Upper lobe of right lung (tissue), 1 donor: ENCODE measurements around the gene AUH. TPM values are rescaled to one million over a fixed set of nuclear protein-coding genes. Genes with fewer than 3 reads are reported as not detected.

Source experiments
- ATAC-seq: fragments of 200-7000 bp; cut with Tn5 transposase; one replicate; pipeline ENCODE4 v1.9.1; 2020; ENCODE audit warnings: mild to moderate bottlenecking, moderate library complexity
- DNase-seq: peaks from one replicate; pipeline ENCODE4 v3.0.0-alpha.2; 2020
- H3K27ac ChIP-seq: fragments of 200-600 bp; one replicate; pipeline ENCODE4 v1.8.0; 2022
- H3K27me3 ChIP-seq: fragments of 200-600 bp; one replicate; pipeline ENCODE4 v1.8.0; 2022; ENCODE audit warnings: mild to moderate bottlenecking
- H3K36me3 ChIP-seq: fragments of 200-600 bp; one replicate; pipeline ENCODE4 v1.8.0; 2022
- H3K4me1 ChIP-seq: fragments of 200-600 bp; one replicate; pipeline ENCODE4 v1.8.0; 2022
- H3K4me3 ChIP-seq: fragments of 200-600 bp; one replicate; pipeline ENCODE4 v1.8.0; 2022; ENCODE audit warnings: mild to moderate bottlenecking
- H3K9me3 ChIP-seq: fragments of 200-600 bp; one replicate; pipeline ENCODE4 v1.8.0; 2022
- CTCF ChIP-seq: fragments of 200-600 bp; IDR thresholded peaks from one replicate; pipeline ENCODE4 v1.8.0; 2022; ENCODE audit warnings: antibody characterized with exemption
- intact Hi-C: fragments of 100-400 bp; cut with DNase I; formaldehyde crosslinking; loops from one replicate; pipeline ENCODE4 v1.11.0; 2022
- total RNA-seq: library from RNA; stranded (reverse); fragmentation: NEBNext Ultra II Directional; extraction: Animal tissue kit (Norgen Biotek cat#: 25700); gene quantifications from one replicate; pipeline ENCODE4 v1.2.1, GENCODE V29; 2021
- donor health status: DM: no; HTN: yes; CAD: no; lungs with severe emphysema.

AUH gene
- total RNA-seq, 1 donor from 2014 or later = 18.6 TPM

- no peak for ATAC-seq
- no peak for DNase-seq
- Histone ChIP-seq H3K4me3 (no peak overlapping the region), H3K27ac (no peak overlapping the region), H3K36me3 (peaks cover 7% of the 10 kb centered on the region), H3K4me1 (no peaks in the 10 kb centered on the region), H3K27me3 (no peaks in the 10 kb centered on the region), H3K9me3 (no peaks in the 10 kb centered on the region)
- intact Hi-C loops = no loop called here
- no peak for TF ChIP-seq CTCF
Measured at GRCh38 chr9:91219557-91219956, 142.2 kb downstream of the AUH start.

GRCh38 chr9:91217388-91217787 lies 144.3 kb downstream of the AUH start:
- TF ChIP-seq CTCF = no peak

GRCh38 chr9:91214867-91215266 lies 146.9 kb downstream of the AUH start:
- Histone ChIP-seq H3K9me3 (no peaks in the 10 kb centered on the region), H3K4me1 (no peaks in the 10 kb centered on the region), H3K27ac (no peak overlapping the region), H3K4me3 (no peak overlapping the region), H3K36me3 (no peaks in the 10 kb centered on the region), H3K27me3 (no peaks in the 10 kb centered on the region)
- no peak for ATAC-seq
- no peak for TF ChIP-seq CTCF
- intact Hi-C loops = no loop called here
- no peak for DNase-seq

More at GRCh38 chr9:91217388-91217787, 144.3 kb downstream of the AUH start:
- H3K27ac ChIP-seq = no peak overlapping the region
- H3K9me3 ChIP-seq = no peaks in the 10 kb centered on the region
- H3K4me3 ChIP-seq = no peak overlapping the region
- peaks cover 7% of the 10 kb centered on the region for H3K36me3 ChIP-seq
- DNase-seq (no peak), ATAC-seq (no peak)
- intact Hi-C loops = no loop called here
- no peaks in the 10 kb centered on the region for H3K4me1 ChIP-seq
- H3K27me3 ChIP-seq = no peaks in the 10 kb centered on the region

- ATAC-seq = no peak
- intact Hi-C loops = no loop called here
- DNase-seq = no peak
Measured at GRCh38 chr9:91214086-91214485, 147.6 kb downstream of the AUH start.

GRCh38 chr9:91212596-91213243 lies 149.0 kb downstream of the AUH start:
- H3K4me1 ChIP-seq = peaks cover 7% of the 10 kb centered on the region
- H3K36me3 ChIP-seq = no peaks in the 10 kb centered on the region
- no peaks in the 10 kb centered on the region for H3K9me3 ChIP-seq
- intact Hi-C loops = no loop called here
- no peak for DNase-seq
- H3K27me3 ChIP-seq = no peaks in the 10 kb centered on the region
- no peak for ATAC-seq
- TF ChIP-seq CTCF = no peak
- H3K4me3 ChIP-seq = peak overlapping the region; percentile 21
- peak overlapping the region; percentile 68 for H3K27ac ChIP-seq

More at GRCh38 chr9:91214086-91214485, 147.6 kb downstream of the AUH start:
- H3K4me1 ChIP-seq = no peaks in the 10 kb centered on the region
- no peaks in the 10 kb centered on the region for H3K27me3 ChIP-seq
- no peaks in the 10 kb centered on the region for H3K36me3 ChIP-seq
- H3K4me3 ChIP-seq = no peak overlapping the region
- TF ChIP-seq CTCF = no peak
- H3K27ac ChIP-seq = no peak overlapping the region
- no peaks in the 10 kb centered on the region for H3K9me3 ChIP-seq

- Histone ChIP-seq H3K4me1 (peaks cover 7% of the 10 kb centered on the region), H3K27ac (peak overlapping the region; percentile 68), H3K9me3 (no peaks in the 10 kb centered on the region), H3K4me3 (peak overlapping the region; percentile 21), H3K36me3 (no peaks in the 10 kb centered on the region), H3K27me3 (no peaks in the 10 kb centered on the region)
- DNase-seq = no peak
- intact Hi-C loops = no loop called here
- ATAC-seq = peak; percentile 64
- no peak for TF ChIP-seq CTCF
Measured at GRCh38 chr9:91211919-91212318, 149.8 kb downstream of the AUH start.
